Erythroblast (primary cell): ENCODE measurements around the gene OLA1.

Experiments
- GATA1 ChIP-seq: IDR thresholded peaks from 2 replicates; pipeline ENCODE4 v1.6.1; 2011; ENCODE audit warnings: low read depth, mild to moderate bottlenecking, control low read depth, low read length, moderate library complexity
- POLR2A ChIP-seq: IDR thresholded peaks from 2 replicates; pipeline ENCODE4 v1.6.1; 2011; ENCODE audit warnings: mild to moderate bottlenecking, low read length

DNA sequence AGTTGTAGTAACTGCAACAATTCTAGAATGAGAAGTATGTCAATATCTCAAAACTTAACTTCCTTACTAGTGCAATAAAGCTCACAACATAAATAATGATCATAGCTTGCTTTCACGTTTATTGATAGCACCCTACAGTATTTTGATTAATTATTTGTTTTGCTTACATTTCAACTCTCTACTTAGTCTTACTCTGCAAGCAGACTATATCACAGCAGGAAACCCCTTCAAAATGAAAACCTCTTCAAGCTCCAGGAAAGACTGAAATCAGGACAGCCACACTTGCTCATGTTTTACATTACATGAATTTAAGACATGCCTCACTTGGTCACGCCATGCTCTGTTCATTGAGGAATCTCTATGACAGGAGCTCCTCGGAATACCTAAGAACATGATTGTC lies 3.3 kb downstream of the OLA1 start:
- TF ChIP-seq POLR2A = no peak
- TF ChIP-seq GATA1 = no peak
